ENCODE data around the gene RNF5.
"Not testable (repeated sequence)": the region's sequence is repeated elsewhere in the genome, so short reads cannot be mapped to it uniquely, and the experiment has no call there.

Gene RNF5

GRCh38 chr6:32190911-32191677 is 12.9 kb downstream of the RNF5 start:
- CTCF ChIA-PET, result no interaction called here
- POLR2A ChIA-PET, result interaction anchor here (1.1 to 11.7 kb wide), 3 partner anchors 13 to 63 kb away, joined by 9 to 153 read pairs (median 9); partner anchors contain the start of genes AGPAT1, ATF6B, FKBPL and RNF5
- no peak for DNase-seq (ENCODE audit: extremely low spot score)
- TF ChIP-seq FOXK2 (IDR thresholded peaks at IDR 0.05), result no peak
- no peak for TF ChIP-seq L3MBTL2 (conservative IDR thresholded peaks at IDR 0.05)
- no peak for TF ChIP-seq ELF4 (IDR thresholded peaks at IDR 0.05)
- TF ChIP-seq CTBP1 (IDR thresholded peaks at IDR 0.05; ENCODE audit: borderline replicate concordance), result no peak
- TF ChIP-seq HDGF (IDR thresholded peaks at IDR 0.05; ENCODE audit: borderline replicate concordance), result no peak
- TF ChIP-seq SUZ12 (IDR thresholded peaks at IDR 0.05), result no peak
- no peak for TF ChIP-seq ZNF384 (IDR thresholded peaks at IDR 0.05)
- no peak for TF ChIP-seq PKNOX1 (IDR thresholded peaks at IDR 0.05)
- TF ChIP-seq LEF1 (IDR thresholded peaks at IDR 0.05; ENCODE audit: borderline replicate concordance), result no peak
- no peak for TF ChIP-seq NFRKB (IDR thresholded peaks at IDR 0.05)
- no peak for TF ChIP-seq ARNT (IDR thresholded peaks at IDR 0.05)
- no peak for TF ChIP-seq FOXM1 (IDR thresholded peaks at IDR 0.05; ENCODE audit: borderline replicate concordance)
- no peak for TF ChIP-seq BHLHE40 (IDR thresholded peaks at IDR 0.05; ENCODE audit: borderline replicate concordance)
- TF ChIP-seq SP1 (IDR thresholded peaks at IDR 0.05), result no peak
- no peak for TF ChIP-seq FOXA1 (IDR thresholded peaks at IDR 0.05)

GRCh38 chr6:32191696-32192607 is 13.7 kb downstream of the RNF5 start:
- DNase-seq (ENCODE audit: extremely low spot score), result no peak
- ChIA-PET CTCF (interaction anchor here (1.3 kb wide), 1 partner anchor 73 kb away, joined by 3 read pairs; no protein-coding TSS in a partner anchor), POLR2A (interaction anchor here (0.9 to 11.7 kb wide), 3 partner anchors 14 to 62 kb away, joined by 4 to 153 read pairs (median 9); partner anchors contain the start of genes AGPAT1, FKBPL, PRRT1 and RNF5)
- TF ChIP-seq SUZ12 (IDR thresholded peaks at IDR 0.05), result no peak
- no peak for TF ChIP-seq PKNOX1 (IDR thresholded peaks at IDR 0.05)
- TF ChIP-seq CTBP1 (IDR thresholded peaks at IDR 0.05; ENCODE audit: borderline replicate concordance), result no peak
- TF ChIP-seq TARDBP (IDR thresholded peaks at IDR 0.05), result no peak
- TF ChIP-seq SP1 (IDR thresholded peaks at IDR 0.05), result no peak
- TF ChIP-seq FOXK2 (IDR thresholded peaks at IDR 0.05), result no peak
- no peak for TF ChIP-seq ARNT (IDR thresholded peaks at IDR 0.05)
- TF ChIP-seq HDGF (IDR thresholded peaks at IDR 0.05; ENCODE audit: borderline replicate concordance), result no peak
- TF ChIP-seq NFRKB (IDR thresholded peaks at IDR 0.05), result no peak
- no peak for TF ChIP-seq ELF4 (IDR thresholded peaks at IDR 0.05)
- TF ChIP-seq LEF1 (IDR thresholded peaks at IDR 0.05; ENCODE audit: borderline replicate concordance), result no peak
- TF ChIP-seq FOXA1 (IDR thresholded peaks at IDR 0.05), result no peak
- no peak for TF ChIP-seq BHLHE40 (IDR thresholded peaks at IDR 0.05; ENCODE audit: borderline replicate concordance)
- TF ChIP-seq L3MBTL2 (conservative IDR thresholded peaks at IDR 0.05), result no peak
- no peak for TF ChIP-seq ZNF384 (IDR thresholded peaks at IDR 0.05)

GRCh38 chr6:32192608-32193039 is 14.4 kb downstream of the RNF5 start, which contains the start of gene GPSM3:
GPSM3 (minus strand) TSS chr6:32192643; CDS start chr6:32192513, 130 bp downstream.
- TF ChIP-seq ARNT (IDR thresholded peaks at IDR 0.05), result no peak
- no peak for TF ChIP-seq FOXK2 (IDR thresholded peaks at IDR 0.05)
- TF ChIP-seq FOXA1 (IDR thresholded peaks at IDR 0.05), result no peak
- TF ChIP-seq HDGF (IDR thresholded peaks at IDR 0.05; ENCODE audit: borderline replicate concordance), result no peak
- no peak for TF ChIP-seq BHLHE40 (IDR thresholded peaks at IDR 0.05; ENCODE audit: borderline replicate concordance)
- TF ChIP-seq TARDBP (IDR thresholded peaks at IDR 0.05), result no peak
- no peak for TF ChIP-seq NFRKB (IDR thresholded peaks at IDR 0.05)
- no peak for TF ChIP-seq ZNF384 (IDR thresholded peaks at IDR 0.05)
- no peak for DNase-seq (ENCODE audit: extremely low spot score)
- ChIA-PET POLR2A (interaction anchor here (0.9 to 11.7 kb wide), 2 partner anchors 15 to 40 kb away, joined by 4 to 153 read pairs; partner anchors contain the start of genes AGPAT1, PRRT1 and RNF5), CTCF (interaction anchor here (1.3 kb wide), 1 partner anchor 74 kb away, joined by 3 read pairs; no protein-coding TSS in a partner anchor)

GRCh38 chr6:32193096-32193495 is 14.9 kb downstream of the RNF5 start:
- DNase-seq (ENCODE audit: extremely low spot score), result not testable (repeated sequence)
- ChIA-PET POLR2A (interaction anchor here (0.9 to 11.7 kb wide), 2 partner anchors 15 to 41 kb away, joined by 4 to 153 read pairs; partner anchors contain the start of genes AGPAT1, PRRT1 and RNF5), CTCF (interaction anchor here (1.3 kb wide), 1 partner anchor 75 kb away, joined by 3 read pairs; no protein-coding TSS in a partner anchor)

- no peak for TF ChIP-seq L3MBTL2 (conservative IDR thresholded peaks at IDR 0.05)
- TF ChIP-seq FOXA1 (IDR thresholded peaks at IDR 0.05), result no peak
- TF ChIP-seq FOXK2 (IDR thresholded peaks at IDR 0.05), result no peak
- TF ChIP-seq ZNF384 (IDR thresholded peaks at IDR 0.05), result no peak
- no peak for TF ChIP-seq BHLHE40 (IDR thresholded peaks at IDR 0.05; ENCODE audit: borderline replicate concordance)
- TF ChIP-seq ELF4 (IDR thresholded peaks at IDR 0.05), result no peak
- TF ChIP-seq HDGF (IDR thresholded peaks at IDR 0.05; ENCODE audit: borderline replicate concordance), result no peak
- TF ChIP-seq PKNOX1 (IDR thresholded peaks at IDR 0.05), result no peak
- no peak for TF ChIP-seq LEF1 (IDR thresholded peaks at IDR 0.05; ENCODE audit: borderline replicate concordance)
- TF ChIP-seq SP1 (IDR thresholded peaks at IDR 0.05), result no peak
- TF ChIP-seq ARNT (IDR thresholded peaks at IDR 0.05), result no peak
- TF ChIP-seq SUZ12 (IDR thresholded peaks at IDR 0.05), result no peak
- TF ChIP-seq NFRKB (IDR thresholded peaks at IDR 0.05), result no peak
- DNase-seq (ENCODE audit: extremely low spot score), result no peak
- CTCF ChIA-PET, result no interaction called here
- POLR2A ChIA-PET, result interaction anchor here (1.9 to 11.7 kb wide), 3 partner anchors 12 to 42 kb away, joined by 11 to 153 read pairs (median 16); partner anchors contain the start of genes AGPAT1 and RNF5
These were observed 16.2 kb downstream of the RNF5 start for GRCh38 chr6:32194388-32194787.

Measured in HEK293T (cell line).